Adrenal gland (tissue), 12 donors: ENCODE data around the gene SLC6A20. TPM values are rescaled to one million over a fixed set of nuclear protein-coding genes. Genes with fewer than 3 reads are reported as not detected.

Experiments used
- DNase-seq, 7 donors: peaks; one replicate each; pipeline ENCODE4 v3.0.0-alpha.2; 2019 to 2020
- H3K27ac ChIP-seq, 5 donors: fragments of 200-600 bp; sonication (generic) in 4 of 5; 1 replicate in 3 of 5; 2 replicates in 2 of 5; pipeline versions ENCODE4 v1.5.1 to v1.8.0; 2016 to 2020; ENCODE audit warnings: mild to moderate bottlenecking in 1 of 5
- H3K27me3 ChIP-seq: fragments of 200-600 bp; 2 replicates; pipeline ENCODE4 v1.8.0; 2021
- H3K36me3 ChIP-seq, 2 donors: fragments of 200-600 bp; replicated peaks in 1 of 2; 1 replicate in 1 of 2; 2 replicates in 1 of 2; pipeline versions ENCODE4 v1.5.1 to v1.8.0; 2018 to 2022
- H3K4me1 ChIP-seq, 2 donors: fragments of 200-600 bp; replicated peaks in 1 of 2; 1 replicate in 1 of 2; 2 replicates in 1 of 2; pipeline versions ENCODE4 v1.5.1 to v1.8.0; 2018 to 2021
- H3K4me3 ChIP-seq, 4 donors: fragments of 200-600 bp; sonication (generic) in 3 of 4; one replicate each; pipeline ENCODE4 v1.5.1; 2016 to 2018
- H3K9me3 ChIP-seq, 3 donors: fragments of 200-600 bp; sonication (generic) in 1 of 3; replicated peaks in 1 of 3; 1 replicate in 2 of 3; 2 replicates in 1 of 3; pipeline versions ENCODE4 v1.5.1 to v1.8.0; 2016 to 2021
- CTCF ChIP-seq, 6 experiments: fragments of 450-650 bp in 4 of 6; fragments of 200-600 bp in 2 of 6; sonication (generic) in 1 of 6; IDR thresholded peaks; 1 replicate in 5 of 6; 2 replicates in 1 of 6; pipeline versions ENCODE4 v1.5.1 to v1.8.0; 2016 to 2021; ENCODE audit warnings: antibody characterized with exemption in 6 of 6, mild to moderate bottlenecking in 2 of 6, moderate library complexity in 1 of 6
- POLR2A ChIP-seq, 2 donors: fragments of 450-650 bp; IDR thresholded peaks; one replicate each; pipeline ENCODE4 v1.6.1; 2017; ENCODE audit warnings: antibody characterized with exemption in 2 of 2, mild to moderate bottlenecking in 2 of 2, moderate library complexity in 1 of 2
- WGBS, 4 donors: extraction: QIAGEN DNeasy Blood & Tissue Kit in 2 of 4; methylation state at CpG; one replicate each; pipeline versions ENCODE4 v1.1.5 to v1.1.7; 2013 to 2017; 5-methylcytosine and 5-hydroxymethylcytosine counted together
- intact Hi-C, 2 donors: fragments of 100-400 bp; cut with DNase I; formaldehyde crosslinking; loops; one replicate each; pipeline versions ENCODE4 v1.14.1 to v1.15.0; 2022 to 2023
- polyA plus RNA-seq, 3 donors: library from polyadenylated mRNA; stranded (reverse); fragments of 200-250 nt in 2 of 3; fragments of 350-450 nt in 1 of 3; fragmentation: Illumina TruSeq in 1 of 3; extraction: RNeasy Lipid Tissue Mini Kit (QIAGEN cat#74804) in 1 of 3; gene quantifications; one replicate each; pipeline ENCODE4 v1.2.3, GENCODE V29; 2013 to 2014
- total RNA-seq, 9 donors: library from RNA; depleted of rRNA in 4 of 9; stranded (reverse); fragments of >200 nt in 4 of 9; fragments of 120-200 nt in 1 of 9; fragmentation: NEBNext Ultra II Directional in 1 of 9; extraction: Animal tissue kit (Norgen Biotek cat#: 25700) in 1 of 9; gene quantifications; one replicate each; pipeline versions ENCODE4 v1.1.0 to v1.2.4, GENCODE V29; 2013 to 2023
- donor health status: healthy with polysubstance abuse.
- donor health status: Bipolar disorder and iron deficiency.
- donor health status: DM: yes; HTN: yes; CAD: no.
- donor health status: DM: no; HTN: no; CAD: no.
- donor health status: DM: no; HTN: no; CAD: no.
- donor health status: DM: yes; HTN: yes; CAD: no.

SLC6A20 gene
- total and polyA plus RNA-seq, 12 donors = 0.07 to 0.52 (median 0.13) TPM; not detected in 7

GRCh38 chr3:45819543-45819942 is 23.2 kb upstream of the SLC6A20 start:
- Histone ChIP-seq H3K27ac (no peak overlapping the region), H3K36me3 (peaks cover 0 to 3% of the 10 kb centered on the region in 2 donors), H3K4me3 (no peak overlapping the region), H3K9me3 (no peaks in the 10 kb centered on the region), H3K27me3 (no peaks in the 10 kb centered on the region), H3K4me1 (peaks cover 14 to 17% of the 10 kb centered on the region in 2 donors)
- TF ChIP-seq POLR2A (IDR thresholded peaks at IDR 0.05) (no peak), CTCF (IDR thresholded peaks at IDR 0.05) (no peak)
- 79 to 93% (median 86%) methylated on average over 2 of the region's 2 CpGs for WGBS, 4 donors
- intact Hi-C loops = no loop called here
- no peak for DNase-seq

- peak overlapping the region in 3 of 5 donors; percentile 43 to 60 (median 56) for H3K27ac ChIP-seq
These were observed 21.6 kb upstream of the SLC6A20 start for GRCh38 chr3:45817831-45818522.

GRCh38 chr3:45816544-45816943 is 20.2 kb upstream of the SLC6A20 start:
- 58 to 79% (median 59%) methylated on average over 3 of the region's 3 CpGs for WGBS, 4 donors
- Histone ChIP-seq H3K27ac (no peak overlapping the region), H3K27me3 (no peaks in the 10 kb centered on the region), H3K36me3 (no peaks in the 10 kb centered on the region), H3K4me1 (peaks cover 14 to 17% of the 10 kb centered on the region in 2 donors), H3K4me3 (no peak overlapping the region), H3K9me3 (no peaks in the 10 kb centered on the region)
- intact Hi-C loops = no loop called here
- peak in 6 of 7 donors; percentile 34 to 67 (median 46) for DNase-seq
- TF ChIP-seq CTCF (IDR thresholded peaks at IDR 0.05) (no peak), POLR2A (IDR thresholded peaks at IDR 0.05) (no peak)

More at GRCh38 chr3:45817831-45818522, 21.6 kb upstream of the SLC6A20 start:
- H3K27me3 ChIP-seq = no peaks in the 10 kb centered on the region
- intact Hi-C loops = no loop called here
- peaks cover 14 to 17% of the 10 kb centered on the region in 2 donors for H3K4me1 ChIP-seq
- no peaks in the 10 kb centered on the region for H3K9me3 ChIP-seq
- H3K36me3 ChIP-seq = no peaks in the 10 kb centered on the region
- peak; percentile 46 to 85 (median 79) for DNase-seq
- 20 to 32% (median 26%) methylated on average over 4 of the region's 4 CpGs for WGBS, 4 donors
- H3K4me3 ChIP-seq = no peak overlapping the region
- TF ChIP-seq POLR2A (IDR thresholded peaks at IDR 0.05) (no peak), CTCF (IDR thresholded peaks at IDR 0.05) (no peak)

GRCh38 chr3:45814322-45814721 is 18.0 kb upstream of the SLC6A20 start:
- Histone ChIP-seq H3K36me3 (no peaks in the 10 kb centered on the region), H3K9me3 (no peaks in the 10 kb centered on the region), H3K27ac (no peak overlapping the region), H3K4me3 (no peak overlapping the region), H3K4me1 (peaks cover 14 to 17% of the 10 kb centered on the region in 2 donors), H3K27me3 (no peaks in the 10 kb centered on the region)
- no peak for DNase-seq
- WGBS, 4 donors = 95 to 98% (median 97%) methylated on average over 4 of the region's 4 CpGs
- TF ChIP-seq POLR2A (IDR thresholded peaks at IDR 0.05) = no peak
- TF ChIP-seq CTCF (IDR thresholded peaks at IDR 0.05) = no peak
- intact Hi-C loops = no loop called here
